HEK293 (cell line): ENCODE results near the gene IL11.
"Not testable (repeated sequence)": the region's sequence is repeated elsewhere in the genome, so short reads cannot be mapped to it uniquely, and the experiment has no call there.

Experiments used
- CTCF ChIA-PET: fragments of 350-600 bp; formaldehyde crosslinking; extraction: SDS; loops from one replicate; lab custom pipeline; 2021; ENCODE audit warnings: antibody characterized with exemption; lab: Yijun Ruan, JAX
- POLR2A ChIA-PET: fragments of 300-600 bp; formaldehyde crosslinking; extraction: SDS; loops from one replicate; lab custom pipeline; 2020; ENCODE audit warnings: antibody characterized with exemption, inconsistent platforms; lab: Yijun Ruan, JAX
- H3K27ac ChIP-seq: fragments of 200-500 bp; sonication (Bioruptor generic); 2 replicates; pipeline ENCODE4 v1.5.1; 2014; ENCODE audit warnings: low read depth, low read length, control low read depth, inconsistent platforms; ENCODE audit errors: extremely low read depth
- H3K36me3 ChIP-seq, 2 experiments: fragments of 200-500 bp in 1 of 2; sonication (Bioruptor generic) in 1 of 2; 1 replicate in 1 of 2; 2 replicates in 1 of 2; pipeline ENCODE4 v1.5.1; 2014 to 2017; ENCODE audit warnings: inconsistent platforms in 2 of 2, low read length in 2 of 2; ENCODE audit not compliant: control insufficient read depth in 2 of 2, insufficient read depth in 1 of 2
- H3K4me1 ChIP-seq: fragments of 200-500 bp; sonication (Bioruptor generic); 2 replicates; pipeline ENCODE4 v1.5.1; 2014; ENCODE audit warnings: mild to moderate bottlenecking, low read length, inconsistent platforms; ENCODE audit not compliant: control insufficient read depth, insufficient read depth
- H3K4me3 ChIP-seq: 2 replicates; pipeline ENCODE4 v1.5.1; 2011; ENCODE audit warnings: low read depth, mild to moderate bottlenecking, control low read depth, low read length, moderate library complexity
- H3K9me3 ChIP-seq: fragments of 200-500 bp; sonication (Bioruptor generic); 2 replicates; pipeline ENCODE4 v1.5.1; 2014; ENCODE audit warnings: low read depth, low read length, inconsistent platforms; ENCODE audit not compliant: control insufficient read depth, insufficient read depth
- AEBP2 ChIP-seq: fragments of 450-650 bp; formaldehyde crosslinking; IDR thresholded peaks from 2 replicates; pipeline ENCODE4 v1.5.1; 2016; ENCODE audit warnings: missing biosample characterization, missing genetic modification characterization, borderline replicate concordance
- BCL11B ChIP-seq: fragments of 450-650 bp; formaldehyde crosslinking; IDR thresholded peaks from 2 replicates; pipeline ENCODE4 v1.5.1; 2016; ENCODE audit warnings: low read depth, missing biosample characterization, missing genetic modification characterization
- CTCF ChIP-seq: fragments of 450-650 bp; formaldehyde crosslinking; IDR thresholded peaks from 2 replicates; pipeline ENCODE4 v1.5.1; 2016; ENCODE audit warnings: missing biosample characterization, missing genetic modification characterization
- GLIS2 ChIP-seq: fragments of 450-650 bp; formaldehyde crosslinking; IDR thresholded peaks from 2 replicates; pipeline ENCODE4 v1.5.1; 2016; ENCODE audit warnings: missing biosample characterization, missing genetic modification characterization
- HOXC10 ChIP-seq: sonication (generic); formaldehyde crosslinking; IDR thresholded peaks from 2 replicates; pipeline ENCODE4 v1.8.1; 2023; ENCODE audit warnings: mild to moderate bottlenecking, missing genetic modification reagents
- KLF8 ChIP-seq: fragments of 450-650 bp; formaldehyde crosslinking; IDR thresholded peaks from 2 replicates; pipeline ENCODE4 v1.5.1; 2016; ENCODE audit warnings: missing biosample characterization, missing genetic modification characterization
- SALL2 ChIP-seq: fragments of 450-650 bp; formaldehyde crosslinking; IDR thresholded peaks from 2 replicates; pipeline ENCODE4 v1.5.0; 2017; ENCODE audit warnings: missing biosample characterization, mild to moderate bottlenecking, missing genetic modification characterization, borderline replicate concordance
- SETDB1 ChIP-seq: IDR thresholded peaks from one replicate; pipeline ENCODE4 v1.6.1; 2017; ENCODE audit warnings: mild to moderate bottlenecking, low read length, moderate library complexity, mixed read lengths; ENCODE audit not compliant: insufficient read length
- SP2 ChIP-seq: fragments of 450-650 bp; formaldehyde crosslinking; IDR thresholded peaks from 2 replicates; pipeline ENCODE4 v1.5.1; 2016; ENCODE audit warnings: missing biosample characterization, missing genetic modification characterization
- TCF7L2 ChIP-seq: IDR thresholded peaks from 2 replicates; pipeline ENCODE4 v1.6.1; 2011; ENCODE audit warnings: low read depth, mild to moderate bottlenecking, inconsistent platforms, low read length, moderate library complexity, borderline replicate concordance
- ZIC2 ChIP-seq: fragments of 450-650 bp; formaldehyde crosslinking; IDR thresholded peaks from 2 replicates; pipeline ENCODE4 v1.5.1; 2016; ENCODE audit warnings: missing biosample characterization, missing genetic modification characterization
- ZNF121 ChIP-seq: fragments of 450-650 bp; formaldehyde crosslinking; IDR thresholded peaks from 2 replicates; pipeline ENCODE4 v1.5.1; 2016; ENCODE audit warnings: missing biosample characterization, missing genetic modification characterization
- ZNF169 ChIP-seq: fragments of 450-650 bp; formaldehyde crosslinking; IDR thresholded peaks from 2 replicates; pipeline ENCODE4 v1.5.1; 2016; ENCODE audit warnings: missing biosample characterization, missing genetic modification characterization
- ZNF211 ChIP-seq: fragments of 450-650 bp; formaldehyde crosslinking; IDR thresholded peaks from 2 replicates; pipeline ENCODE4 v1.5.1; 2016; ENCODE audit warnings: low read depth, missing biosample characterization, missing genetic modification characterization
- ZNF214 ChIP-seq: fragments of 450-650 bp; formaldehyde crosslinking; IDR thresholded peaks from 2 replicates; pipeline ENCODE4 v1.5.1; 2017; ENCODE audit warnings: missing biosample characterization, mild to moderate bottlenecking, missing genetic modification characterization, borderline replicate concordance
- ZNF221 ChIP-seq: fragments of 450-650 bp; formaldehyde crosslinking; IDR thresholded peaks from 2 replicates; pipeline ENCODE4 v1.5.1; 2017; ENCODE audit warnings: missing biosample characterization, missing genetic modification characterization, borderline replicate concordance
- ZNF274 ChIP-seq, 2 experiments: fragments of 200-500 bp in 1 of 2; fragments of 450-650 bp in 1 of 2; sonication (Bioruptor generic) in 1 of 2; formaldehyde crosslinking in 1 of 2; IDR thresholded peaks; 2 replicates each; pipeline versions ENCODE4 v1.5.1 to v1.6.1; 2014 to 2016; ENCODE audit warnings: borderline replicate concordance in 1 of 2, inconsistent platforms in 1 of 2, low read length in 1 of 2, missing biosample characterization in 1 of 2, missing genetic modification characterization in 1 of 2
- ZNF37A ChIP-seq: fragments of 450-650 bp; IDR thresholded peaks from 2 replicates; pipeline ENCODE4 v1.5.1; 2018; ENCODE audit warnings: missing biosample characterization, missing genetic modification characterization
- ZNF521 ChIP-seq: fragments of 450-650 bp; formaldehyde crosslinking; IDR thresholded peaks from 2 replicates; pipeline ENCODE4 v1.5.1; 2017; ENCODE audit warnings: missing biosample characterization, mild to moderate bottlenecking, missing genetic modification characterization
- ZNF529 ChIP-seq: fragments of 450-650 bp; formaldehyde crosslinking; IDR thresholded peaks from 2 replicates; pipeline ENCODE4 v1.5.1; 2017; ENCODE audit warnings: missing genetic modification characterization, missing biosample characterization; ENCODE audit not compliant: insufficient replicate concordance
- ZNF548 ChIP-seq: fragments of 450-650 bp; formaldehyde crosslinking; IDR thresholded peaks from 2 replicates; pipeline ENCODE4 v1.5.1; 2016; ENCODE audit warnings: missing biosample characterization, missing genetic modification characterization
- ZNF610 ChIP-seq: fragments of 450-650 bp; formaldehyde crosslinking; IDR thresholded peaks from 2 replicates; pipeline ENCODE4 v1.5.1; 2016; ENCODE audit warnings: missing biosample characterization, missing genetic modification characterization, borderline replicate concordance
- ZNF624 ChIP-seq: fragments of 450-650 bp; formaldehyde crosslinking; IDR thresholded peaks from 2 replicates; pipeline ENCODE4 v1.5.1; 2017; ENCODE audit warnings: missing biosample characterization, missing genetic modification characterization
- ZNF670 ChIP-seq: fragments of 450-650 bp; formaldehyde crosslinking; IDR thresholded peaks from 2 replicates; pipeline ENCODE4 v1.5.1; 2016; ENCODE audit warnings: missing biosample characterization, missing genetic modification characterization, low read depth
- ZNF704 ChIP-seq: fragments of 450-650 bp; formaldehyde crosslinking; IDR thresholded peaks from 2 replicates; pipeline ENCODE4 v1.5.1; 2016; ENCODE audit warnings: missing biosample characterization, missing genetic modification characterization
- ZNF777 ChIP-seq: fragments of 450-650 bp; formaldehyde crosslinking; IDR thresholded peaks from 2 replicates; pipeline ENCODE4 v1.5.1; 2017; ENCODE audit warnings: missing biosample characterization, missing genetic modification characterization, borderline replicate concordance
- ZNF785 ChIP-seq: fragments of 450-650 bp; formaldehyde crosslinking; IDR thresholded peaks from 2 replicates; pipeline ENCODE4 v1.5.1; 2016; ENCODE audit warnings: missing biosample characterization, missing genetic modification characterization
- ZSCAN23 ChIP-seq: fragments of 450-650 bp; formaldehyde crosslinking; IDR thresholded peaks from 2 replicates; pipeline ENCODE4 v1.5.1; 2016; ENCODE audit warnings: missing biosample characterization, missing genetic modification characterization

IL11 gene

GRCh38 chr19:55410168-55410567 lies 39.9 kb upstream of the IL11 start:
- CTCF ChIA-PET: interaction anchor here (0.6 to 1.9 kb wide), 4 partner anchors 8 to 250 kb away, joined by 3 to 16 read pairs (median 5); no protein-coding TSS in a partner anchor

GRCh38 chr19:55409179-55409578 lies 38.9 kb upstream of the IL11 start:
- ChIA-PET POLR2A (interaction anchor here (0.7 to 0.9 kb wide), 7 partner anchors 11 to 263 kb away, joined by 3 to 5 read pairs (median 4); partner anchors contain the start of gene KMT5C), CTCF (interaction anchor here (0.7 to 1.9 kb wide), 6 partner anchors 9 to 268 kb away, joined by 3 to 16 read pairs (median 6); partner anchors contain the start of gene KMT5C)
- H3K36me3 ChIP-seq: peaks cover 22 to 27% of the 10 kb centered on the region in 2 experiments
- peak; percentile 74 for TF ChIP-seq ZNF121 (tag by site-specific recombination)
- not testable (repeated sequence) for H3K9me3 ChIP-seq, H3K4me3 ChIP-seq, H3K27ac ChIP-seq, H3K4me1 ChIP-seq

More at GRCh38 chr19:55410168-55410567, 39.9 kb upstream of the IL11 start:
- Histone ChIP-seq H3K27ac (no peak overlapping the region), H3K4me1 (peaks cover 9% of the 10 kb centered on the region)
- POLR2A ChIA-PET: interaction anchor here (0.6 kb wide), 1 partner anchor 49 kb away, joined by 3 read pairs; no protein-coding TSS in a partner anchor
- TF ChIP-seq ZNF211: peak; percentile 100
- no peak for TF ChIP-seq ZNF274 (IDR thresholded peaks at IDR 0.05; ENCODE audit: low read length)
- no peak for TF ChIP-seq ZNF274 (tag by site-specific recombination; IDR thresholded peaks at IDR 0.05; ENCODE audit: borderline replicate concordance)
- TF ChIP-seq, all 188 proteins: peak for 1
- Histone ChIP-seq H3K36me3 (peaks cover 14 to 18% of the 10 kb centered on the region in 2 experiments), H3K9me3 (no peaks in the 10 kb centered on the region), H3K4me3 (no peak overlapping the region)

GRCh38 chr19:55408533-55408872 lies 38.2 kb upstream of the IL11 start:
- Histone ChIP-seq H3K27ac (peak overlapping the region; percentile 77), H3K4me1 (peaks cover 9% of the 10 kb centered on the region), H3K36me3 (peaks cover 26 to 33% of the 10 kb centered on the region in 2 experiments), H3K4me3 (peak overlapping the region; percentile 32), H3K9me3 (no peaks in the 10 kb centered on the region)
- ChIA-PET CTCF (interaction anchor here (0.6 to 1.9 kb wide), 7 partner anchors 10 to 268 kb away, joined by 3 to 16 read pairs (median 4); partner anchors contain the start of gene KMT5C), POLR2A (interaction anchor here (0.7 to 2.5 kb wide), 7 partner anchors 12 to 291 kb away, joined by 3 to 20 read pairs (median 4); partner anchors contain the start of genes ISOC2, KMT5C and PPP1R12C)
- TF ChIP-seq KLF8 (tag by site-specific recombination): no peak
- no peak for TF ChIP-seq ZNF777 (tag by site-specific recombination)
- no peak for TF ChIP-seq ZNF704 (tag by site-specific recombination)
- no peak for TF ChIP-seq ZNF624
- TF ChIP-seq ZNF521: no peak
- TF ChIP-seq ZNF37A: no peak
- TF ChIP-seq GLIS2 (tag by site-specific recombination): no peak
- TF ChIP-seq ZNF221 (tag by site-specific recombination): no peak
- no peak for TF ChIP-seq TCF7L2
- TF ChIP-seq SETDB1: peak; percentile 4
- no peak for TF ChIP-seq SALL2 (tag by site-specific recombination)
- TF ChIP-seq HOXC10 (CRISPR knock-in tag): no peak
- TF ChIP-seq SP2: no peak
- no peak for TF ChIP-seq CTCF
- no peak for TF ChIP-seq ZIC2 (tag by site-specific recombination)
- TF ChIP-seq ZSCAN23 (tag by site-specific recombination): no peak
- TF ChIP-seq ZNF670: no peak
- no peak for TF ChIP-seq ZNF785
- TF ChIP-seq BCL11B: no peak
- TF ChIP-seq ZNF529 (tag by site-specific recombination): no peak
- TF ChIP-seq ZNF548 (tag by site-specific recombination): no peak
- TF ChIP-seq ZNF214: no peak
- TF ChIP-seq AEBP2 (tag by site-specific recombination): no peak
- TF ChIP-seq ZNF610 (tag by site-specific recombination): peak; percentile 43; the same call in 1 of the 2 replicates
- TF ChIP-seq ZNF169 (tag by site-specific recombination): 0 out of 2 replicates have a peak, but pooled peaks have one; percentile 4
